Lower leg skin (tissue), 3 donors: ENCODE results near the gene NTN4.
"Not testable (repeated sequence)": the region's sequence is repeated elsewhere in the genome, so short reads cannot be mapped to it uniquely, and the experiment has no call there.

Experiments
- POLR2A ChIP-seq, 2 donors: fragments of 450-650 bp; IDR thresholded peaks; one replicate each; pipeline ENCODE4 v1.6.1; 2016 to 2017; ENCODE audit warnings: antibody characterized with exemption in 2 of 2, mild to moderate bottlenecking in 1 of 2, moderate library complexity in 1 of 2
- TF ChIP-seq, protein P1 (sequence below), 3 donors: fragments of 450-650 bp; IDR thresholded peaks; one replicate each; pipeline ENCODE4 v1.5.1; 2016; ENCODE audit warnings: antibody characterized with exemption in 3 of 3, mild to moderate bottlenecking in 3 of 3, moderate library complexity in 2 of 3

GRCh38 chr12:95616470-95616869 lies 174.1 kb downstream of the NTN4 start:
- TF ChIP-seq, protein P1, sequence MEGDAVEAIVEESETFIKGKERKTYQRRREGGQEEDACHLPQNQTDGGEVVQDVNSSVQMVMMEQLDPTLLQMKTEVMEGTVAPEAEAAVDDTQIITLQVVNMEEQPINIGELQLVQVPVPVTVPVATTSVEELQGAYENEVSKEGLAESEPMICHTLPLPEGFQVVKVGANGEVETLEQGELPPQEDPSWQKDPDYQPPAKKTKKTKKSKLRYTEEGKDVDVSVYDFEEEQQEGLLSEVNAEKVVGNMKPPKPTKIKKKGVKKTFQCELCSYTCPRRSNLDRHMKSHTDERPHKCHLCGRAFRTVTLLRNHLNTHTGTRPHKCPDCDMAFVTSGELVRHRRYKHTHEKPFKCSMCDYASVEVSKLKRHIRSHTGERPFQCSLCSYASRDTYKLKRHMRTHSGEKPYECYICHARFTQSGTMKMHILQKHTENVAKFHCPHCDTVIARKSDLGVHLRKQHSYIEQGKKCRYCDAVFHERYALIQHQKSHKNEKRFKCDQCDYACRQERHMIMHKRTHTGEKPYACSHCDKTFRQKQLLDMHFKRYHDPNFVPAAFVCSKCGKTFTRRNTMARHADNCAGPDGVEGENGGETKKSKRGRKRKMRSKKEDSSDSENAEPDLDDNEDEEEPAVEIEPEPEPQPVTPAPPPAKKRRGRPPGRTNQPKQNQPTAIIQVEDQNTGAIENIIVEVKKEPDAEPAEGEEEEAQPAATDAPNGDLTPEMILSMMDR (IDR thresholded peaks at IDR 0.05) = not testable (repeated sequence)
- TF ChIP-seq POLR2A (IDR thresholded peaks at IDR 0.05) = not testable (repeated sequence)
